Stimulated activated CD8-positive, alpha-beta memory T cell treated with anti-CD3 and anti-CD28 coated beads, Interleukin-4, amount 100 ng/mL, for 24 hours (primary cell): ENCODE data around the gene CYFIP1.

Experiments used
- DNase-seq: peaks from one replicate; pipeline ENCODE4 v3.0.0-alpha.2; 2020; ENCODE audit warnings: low read depth

Gene CYFIP1

DNA sequence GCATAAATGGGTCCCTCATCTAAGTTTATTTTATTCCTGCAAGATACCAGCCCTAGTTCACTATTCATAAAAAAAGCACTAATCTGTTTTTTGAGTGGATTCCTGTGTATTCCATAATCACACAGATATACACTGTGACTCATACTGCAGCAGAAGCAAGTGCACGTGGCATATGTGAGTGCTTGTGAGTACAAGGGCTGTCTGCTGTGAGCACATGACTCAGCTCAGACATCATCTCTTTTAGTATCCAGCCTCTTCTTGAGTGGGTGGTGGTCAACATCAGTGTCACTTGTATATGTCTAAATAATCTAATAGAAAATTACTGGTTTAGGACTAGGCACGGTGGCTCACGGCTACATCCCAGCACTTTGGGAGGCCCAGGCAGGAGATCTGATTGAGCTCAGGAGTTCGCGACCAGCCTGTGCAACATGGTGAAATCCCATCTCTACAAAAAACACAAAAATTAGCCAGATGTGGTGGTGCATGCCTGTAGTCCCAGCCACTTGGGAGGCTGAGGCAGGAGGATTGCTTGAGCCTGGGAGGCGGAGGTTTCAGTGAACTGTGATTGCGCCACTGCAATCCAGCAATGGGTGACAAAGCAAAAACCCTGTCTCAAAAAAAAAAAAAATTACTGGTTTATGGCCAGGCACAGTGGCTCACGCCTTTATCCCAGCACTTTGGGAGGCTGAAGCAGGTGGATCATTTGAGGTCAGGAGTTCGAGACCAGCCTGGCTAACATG, 91.9 kb downstream of the CYFIP1 start:
- no peak for DNase-seq

- no peak for DNase-seq
Observed at GRCh38 chr15:22887157-22887951, 92.8 kb downstream of the CYFIP1 start.

- DNase-seq: no peak
Observed at GRCh38 chr15:22885120-22885519, 95.0 kb downstream of the CYFIP1 start.

DNA sequence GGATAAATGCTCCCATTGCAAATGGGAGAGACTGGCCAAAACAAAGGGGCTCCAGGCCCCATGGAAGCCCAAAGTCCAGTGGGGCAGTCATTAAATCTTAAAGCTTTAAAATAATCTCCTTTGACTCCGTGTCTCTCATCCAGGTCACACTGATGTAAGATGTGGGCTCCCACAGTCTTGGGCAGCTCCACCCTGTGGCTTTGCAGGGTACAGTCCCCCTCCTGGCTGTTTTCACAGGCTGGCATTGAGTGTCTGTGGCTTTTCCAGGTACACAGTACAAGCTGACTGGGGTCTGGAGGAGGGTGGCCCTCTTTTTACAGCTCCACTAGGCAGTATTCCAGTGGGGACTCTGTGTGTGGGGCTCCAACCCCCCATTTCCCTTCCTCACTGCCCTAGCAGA, 95.8 kb downstream of the CYFIP1 start:
- DNase-seq: no peak

DNA sequence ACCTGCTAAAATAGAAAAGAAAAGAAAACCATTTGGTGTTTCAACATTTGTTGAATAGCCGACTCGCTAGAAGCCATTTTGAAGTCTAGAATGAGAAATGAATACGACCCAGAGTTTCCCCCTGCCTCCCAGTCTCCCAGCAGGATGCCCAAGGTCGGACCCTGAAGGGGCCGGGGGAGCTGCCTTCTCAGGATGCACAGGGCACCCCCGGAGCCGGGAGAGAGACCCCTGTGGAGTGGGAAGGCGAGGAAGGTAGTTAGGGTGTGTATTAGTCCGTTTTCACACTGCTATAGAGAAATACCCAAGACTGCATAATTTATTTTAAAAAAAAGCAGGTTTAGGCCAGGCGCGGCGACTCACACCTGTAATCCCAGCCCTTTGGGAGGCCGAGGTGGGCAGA, 97.0 kb downstream of the CYFIP1 start:
- no peak for DNase-seq

- DNase-seq: no peak
Observed at GRCh38 chr15:22881739-22882440, 98.3 kb downstream of the CYFIP1 start.

DNA sequence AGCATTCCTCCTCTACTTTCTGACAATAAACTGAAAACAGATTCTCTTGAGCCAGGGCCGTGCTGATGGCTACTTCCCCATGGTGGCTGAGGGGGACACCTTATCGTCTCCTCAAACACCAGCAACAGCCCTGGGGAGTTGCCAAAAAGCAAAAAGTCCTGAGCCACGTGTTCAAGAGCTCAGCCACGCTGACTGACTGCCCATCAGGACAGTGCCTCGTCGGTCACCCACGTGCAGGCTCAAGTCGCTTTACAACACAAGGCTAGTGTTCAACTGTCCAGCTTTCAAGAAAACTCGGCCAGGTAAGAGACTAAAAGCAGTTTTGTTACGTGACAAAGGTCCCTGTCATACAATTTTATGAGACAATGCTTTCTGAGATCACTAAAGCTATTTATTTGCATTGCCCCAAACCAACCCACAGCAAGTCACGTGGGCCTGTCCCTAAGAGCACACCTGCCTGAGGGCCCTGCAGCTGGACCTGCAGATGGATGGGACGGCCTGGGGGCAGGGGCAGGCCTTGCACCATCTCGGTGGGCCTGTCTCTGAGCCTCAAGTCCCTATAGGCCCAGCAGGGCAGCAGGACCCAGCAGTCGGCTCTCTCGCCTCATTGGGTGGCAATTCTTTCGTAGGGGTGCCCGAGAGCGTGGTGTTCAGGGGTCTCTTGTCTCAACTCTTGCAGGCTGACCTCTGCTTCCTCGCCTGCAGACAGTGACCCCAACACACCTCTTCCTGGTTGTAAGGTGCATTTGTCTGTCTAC, 99.0 kb downstream of the CYFIP1 start:
- no peak for DNase-seq

DNA sequence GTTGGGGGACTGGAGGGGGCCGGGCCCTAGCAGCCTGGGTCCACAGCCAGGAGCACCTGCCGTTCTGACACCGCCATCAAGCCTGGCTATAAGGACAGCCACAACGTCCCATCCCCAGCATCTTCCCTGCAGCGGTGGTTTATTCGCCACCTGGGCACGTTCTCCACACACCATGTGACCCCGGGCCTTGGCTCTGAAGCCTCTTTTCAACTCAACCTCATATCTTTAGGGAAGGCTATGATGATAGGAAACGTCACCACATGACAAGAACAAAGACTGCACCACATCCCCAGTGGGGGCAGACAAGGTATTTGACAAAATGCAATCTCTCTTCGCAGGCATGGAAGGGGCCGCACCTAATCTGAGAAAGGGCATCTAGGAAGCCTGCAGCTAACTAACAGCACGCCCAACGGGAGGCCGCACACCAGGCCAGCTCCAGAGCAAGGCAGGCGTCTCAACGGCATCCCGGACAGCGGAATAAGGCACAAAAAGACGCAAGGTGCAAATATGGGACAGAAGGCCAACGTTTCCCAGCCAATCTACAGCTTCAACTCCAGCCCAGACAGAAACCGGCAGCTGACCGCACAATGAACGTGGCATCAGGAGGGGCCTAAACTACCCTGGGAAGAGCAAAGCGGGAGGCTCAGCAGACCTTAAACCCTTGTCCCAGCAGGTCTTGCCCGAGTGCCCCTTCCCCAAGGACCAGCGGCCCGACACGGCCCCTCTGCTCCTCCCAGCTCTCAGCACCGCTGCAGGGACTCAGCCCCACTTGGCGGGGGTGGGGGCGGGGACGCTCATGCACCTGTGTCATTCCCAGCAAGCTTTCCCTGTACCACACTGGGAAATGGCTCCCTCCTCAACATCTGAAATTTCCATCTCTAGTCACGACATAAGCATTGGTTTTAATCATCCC, 99.8 kb downstream of the CYFIP1 start:
- no peak for DNase-seq

- DNase-seq: no peak
Observed at GRCh38 chr15:22878103-22878502, 102.1 kb downstream of the CYFIP1 start.

DNA sequence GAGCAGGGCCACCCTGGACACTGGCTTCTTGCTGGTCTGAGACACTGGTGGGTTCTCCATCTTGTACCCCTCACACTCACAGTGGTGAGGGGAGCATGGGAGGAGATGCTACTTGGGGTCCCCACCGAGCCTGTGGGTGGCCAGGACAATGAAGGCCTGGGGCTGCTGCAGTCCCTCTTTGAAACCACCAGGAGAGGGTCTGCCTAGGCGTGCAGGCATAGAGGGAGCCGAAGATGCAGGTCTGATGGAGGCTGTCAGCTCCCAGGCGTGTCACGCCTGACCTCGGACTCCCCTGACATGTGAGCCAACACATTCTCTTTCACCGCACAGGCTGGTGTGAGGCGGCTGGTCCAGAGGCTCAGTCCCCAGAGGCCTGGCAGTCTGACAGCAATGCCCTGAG, 102.6 kb downstream of the CYFIP1 start:
- DNase-seq: no peak

- DNase-seq: no peak
Observed at GRCh38 chr15:22877117-22877516, 103.1 kb downstream of the CYFIP1 start.

GRCh38 chr15:22874966-22875365, 105.2 kb downstream of the CYFIP1 start:
- no peak for DNase-seq

DNA sequence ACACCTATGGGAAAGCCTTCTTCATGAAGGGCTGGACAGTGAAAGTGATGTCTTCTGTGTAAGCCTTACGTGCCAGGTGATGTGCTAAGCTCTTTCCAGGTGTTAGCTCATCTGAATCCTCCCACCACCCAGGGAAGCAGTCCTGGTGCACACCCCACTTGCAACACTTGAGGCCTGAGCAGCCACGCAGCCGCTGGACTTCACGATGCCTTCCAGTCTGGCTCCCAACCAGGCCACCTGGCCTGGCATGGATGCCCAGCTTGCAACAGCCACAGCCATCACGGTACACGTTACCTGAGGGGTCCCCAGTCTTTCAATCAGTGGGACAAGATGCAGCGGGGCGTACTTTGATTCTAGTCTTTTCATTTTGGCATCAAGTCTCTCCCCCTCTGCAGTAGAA, 105.9 kb downstream of the CYFIP1 start:
- no peak for DNase-seq

- no peak for DNase-seq
Observed at GRCh38 chr15:22873841-22874240, 106.3 kb downstream of the CYFIP1 start.

GRCh38 chr15:22872936-22873701, 107.0 kb downstream of the CYFIP1 start:
- no peak for DNase-seq

- DNase-seq: no peak
Observed at GRCh38 chr15:22871481-22872086, 108.6 kb downstream of the CYFIP1 start.

DNA sequence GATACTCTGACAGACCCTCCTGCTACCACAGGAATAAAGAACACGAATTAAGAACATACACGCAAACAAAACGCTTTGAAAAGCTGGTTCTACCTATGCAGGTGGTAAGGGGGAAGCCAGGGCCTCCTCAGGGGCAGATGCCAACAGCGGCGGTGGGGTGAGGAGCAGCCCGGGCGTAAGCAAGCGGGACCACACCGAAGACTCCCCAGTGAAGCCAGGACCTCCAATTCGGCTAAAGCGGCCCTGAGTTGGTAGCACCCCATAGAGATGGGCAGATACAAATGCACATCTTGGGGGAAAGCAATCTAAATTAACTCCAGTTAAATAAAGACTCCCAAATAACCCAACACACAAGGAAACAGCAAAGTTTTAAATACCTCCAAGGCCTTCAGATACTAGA, 109.3 kb downstream of the CYFIP1 start:
- DNase-seq: no peak

DNA sequence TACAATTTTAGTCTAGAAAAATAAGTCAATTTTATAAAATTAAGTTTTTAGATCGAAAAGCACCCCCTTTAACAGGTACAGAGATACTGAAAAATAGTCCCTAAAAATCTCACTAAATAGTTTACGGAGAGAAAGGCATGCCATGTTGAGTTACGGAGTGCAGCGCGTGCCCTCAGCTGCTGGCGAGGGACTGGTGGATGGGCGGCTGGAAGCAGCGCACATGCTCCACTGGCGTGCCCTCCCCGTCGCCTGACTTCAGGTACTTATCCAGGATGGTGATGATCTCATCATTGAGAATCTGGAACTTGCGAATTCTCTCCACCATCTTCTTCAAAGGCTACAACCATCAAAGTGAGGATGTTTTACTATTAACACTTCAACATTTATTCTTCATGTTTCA, 110.3 kb downstream of the CYFIP1 start:
- DNase-seq: no peak

DNA sequence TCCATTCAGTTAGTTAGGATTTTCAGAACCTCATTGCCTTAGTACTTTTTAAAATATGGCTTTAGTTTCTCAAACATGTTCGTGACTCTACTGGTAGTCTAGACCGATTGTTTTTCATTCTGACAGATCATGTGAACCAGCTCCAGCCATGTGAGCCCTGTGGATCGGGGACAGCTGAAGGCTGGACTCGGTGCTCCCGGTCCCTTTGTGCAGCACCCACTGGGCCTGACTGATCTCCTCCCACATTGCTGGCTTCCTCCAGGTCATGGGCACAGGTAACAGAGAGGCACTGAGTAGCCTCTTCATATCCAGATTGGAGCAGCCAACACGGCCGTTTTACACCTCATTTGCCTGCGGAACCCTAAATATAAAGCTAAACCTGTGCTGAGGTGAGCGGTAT, 111.2 kb downstream of the CYFIP1 start:
- DNase-seq: no peak

- DNase-seq: no peak
Observed at GRCh38 chr15:22868495-22868894, 111.7 kb downstream of the CYFIP1 start.
